Mucosa of stomach (tissue), 1 donor: ENCODE data around the gene BMP2.

Experiments
- H3K27me3 ChIP-seq: one replicate; pipeline ENCODE4 v1.7.0; 2013; ENCODE audit warnings: mild to moderate bottlenecking, low read length; ENCODE audit not compliant: control insufficient read depth, insufficient read depth
- H3K36me3 ChIP-seq: one replicate; pipeline ENCODE4 v1.7.0; 2013; ENCODE audit warnings: low read length; ENCODE audit not compliant: control insufficient read depth, insufficient read depth
- H3K4me1 ChIP-seq: one replicate; pipeline ENCODE4 v1.7.0; 2013; ENCODE audit warnings: mild to moderate bottlenecking, low read length; ENCODE audit not compliant: control insufficient read depth, insufficient read depth
- H3K4me3 ChIP-seq: one replicate; pipeline ENCODE4 v1.7.0; 2013; ENCODE audit warnings: low read length
- H3K9ac ChIP-seq: one replicate; pipeline ENCODE4 v1.7.0; 2013; ENCODE audit warnings: mild to moderate bottlenecking, low read length, moderate library complexity
- H3K9me3 ChIP-seq: one replicate; pipeline ENCODE4 v1.7.0; 2013; ENCODE audit warnings: mild to moderate bottlenecking, low read length, moderate library complexity; ENCODE audit not compliant: control insufficient read depth
- donor health status: Pancreatic carcinoma.

BMP2 gene

GRCh38 chr20:6767536-6768227 is at the start of gene BMP2:
Gene BMP2, plus strand, starts transcription at chr20:6767686. Its CDS starts 2,441 bp downstream, at chr20:6770127.
- H3K36me3 ChIP-seq = no peaks in the 10 kb centered on the region
- H3K9me3 ChIP-seq = no peaks in the 10 kb centered on the region
- peak within 1 kb of the TSS; percentile 89 for H3K9ac ChIP-seq
- H3K4me3 ChIP-seq = peak within 1 kb of the TSS; percentile 72
- H3K27me3 ChIP-seq = no peaks in the 10 kb centered on the region
- peaks cover 7% of the 10 kb centered on the region for H3K4me1 ChIP-seq

GRCh38 chr20:6718662-6719368 is 48.7 kb upstream of the BMP2 start:
- no peak overlapping the region for H3K4me3 ChIP-seq
- no peaks in the 10 kb centered on the region for H3K27me3 ChIP-seq
- peaks cover 26% of the 10 kb centered on the region for H3K4me1 ChIP-seq
- no peaks in the 10 kb centered on the region for H3K36me3 ChIP-seq
- H3K9me3 ChIP-seq = no peaks in the 10 kb centered on the region
- no peak overlapping the region for H3K9ac ChIP-seq

GRCh38 chr20:6719369-6719721 is 48.1 kb upstream of the BMP2 start:
- no peaks in the 10 kb centered on the region for H3K27me3 ChIP-seq
- peaks cover 21% of the 10 kb centered on the region for H3K4me1 ChIP-seq
- H3K4me3 ChIP-seq = no peak overlapping the region
- H3K9ac ChIP-seq = no peak overlapping the region
- no peaks in the 10 kb centered on the region for H3K9me3 ChIP-seq
- no peaks in the 10 kb centered on the region for H3K36me3 ChIP-seq

- Histone ChIP-seq H3K9me3 (no peaks in the 10 kb centered on the region), H3K4me3 (no peak overlapping the region), H3K9ac (no peak overlapping the region), H3K36me3 (no peaks in the 10 kb centered on the region), H3K4me1 (no peaks in the 10 kb centered on the region), H3K27me3 (no peaks in the 10 kb centered on the region)
Measured at GRCh38 chr20:6726761-6727160, 40.7 kb upstream of the BMP2 start.

GRCh38 chr20:6730672-6731328 is 36.7 kb upstream of the BMP2 start:
- no peak overlapping the region for H3K4me3 ChIP-seq
- H3K36me3 ChIP-seq = no peaks in the 10 kb centered on the region
- H3K9ac ChIP-seq = no peak overlapping the region
- peaks cover 13% of the 10 kb centered on the region for H3K4me1 ChIP-seq
- no peaks in the 10 kb centered on the region for H3K27me3 ChIP-seq
- H3K9me3 ChIP-seq = no peaks in the 10 kb centered on the region

- Histone ChIP-seq H3K4me3 (no peak overlapping the region), H3K4me1 (peaks cover 24% of the 10 kb centered on the region), H3K9me3 (no peaks in the 10 kb centered on the region), H3K9ac (no peak overlapping the region), H3K36me3 (no peaks in the 10 kb centered on the region), H3K27me3 (no peaks in the 10 kb centered on the region)
Measured at GRCh38 chr20:6732001-6732447, 35.5 kb upstream of the BMP2 start.

- Histone ChIP-seq H3K9me3 (no peaks in the 10 kb centered on the region), H3K36me3 (no peaks in the 10 kb centered on the region), H3K4me3 (no peak overlapping the region), H3K4me1 (peaks cover 24% of the 10 kb centered on the region), H3K9ac (no peak overlapping the region), H3K27me3 (no peaks in the 10 kb centered on the region)
Measured at GRCh38 chr20:6732851-6733250, 34.6 kb upstream of the BMP2 start.

GRCh38 chr20:6733965-6734364 is 33.5 kb upstream of the BMP2 start:
- Histone ChIP-seq H3K9me3 (no peaks in the 10 kb centered on the region), H3K4me3 (no peak overlapping the region), H3K9ac (no peak overlapping the region), H3K4me1 (peaks cover 24% of the 10 kb centered on the region), H3K36me3 (no peaks in the 10 kb centered on the region), H3K27me3 (no peaks in the 10 kb centered on the region)

- Histone ChIP-seq H3K4me1 (peaks cover 24% of the 10 kb centered on the region), H3K9ac (peak overlapping the region; percentile 36), H3K4me3 (no peak overlapping the region), H3K9me3 (no peaks in the 10 kb centered on the region), H3K36me3 (no peaks in the 10 kb centered on the region), H3K27me3 (no peaks in the 10 kb centered on the region)
Measured at GRCh38 chr20:6735942-6736845, 31.3 kb upstream of the BMP2 start.

- Histone ChIP-seq H3K9me3 (no peaks in the 10 kb centered on the region), H3K4me1 (peaks cover 24% of the 10 kb centered on the region), H3K36me3 (no peaks in the 10 kb centered on the region), H3K4me3 (no peak overlapping the region), H3K9ac (no peak overlapping the region), H3K27me3 (no peaks in the 10 kb centered on the region)
Measured at GRCh38 chr20:6739406-6739805, 28.1 kb upstream of the BMP2 start.

GRCh38 chr20:6740096-6740495 is 27.4 kb upstream of the BMP2 start:
- H3K27me3 ChIP-seq = no peaks in the 10 kb centered on the region
- H3K9ac ChIP-seq = no peak overlapping the region
- no peaks in the 10 kb centered on the region for H3K9me3 ChIP-seq
- peaks cover 17% of the 10 kb centered on the region for H3K4me1 ChIP-seq
- no peak overlapping the region for H3K4me3 ChIP-seq
- H3K36me3 ChIP-seq = no peaks in the 10 kb centered on the region
